Endothelial cell of umbilical vein (primary cell): Measurements from ENCODE around the gene WDR37. TPM values are rescaled to one million over a fixed set of nuclear protein-coding genes. Genes with fewer than 3 reads are reported as not detected.

Experiments
- BruUV-seq: library from RNA; stranded (reverse); fragments of 400-500 nt; replicated peaks from 2 replicates; lab custom pipeline; 2021; lab: Mats Ljungman, UMichigan
- CTCF ChIA-PET: fragments of 300-600, 350-600 bp; sonication (Branson Sonifier 250); formaldehyde crosslinking; loops from one replicate; lab custom pipeline; 2021; ENCODE audit warnings: antibody characterized with exemption, inconsistent platforms; lab: Charles Lee
- POLR2A ChIA-PET: fragments of 300-600, 350-600 bp; sonication (Branson Sonifier 250); formaldehyde crosslinking; loops from one replicate; lab custom pipeline; 2021; ENCODE audit warnings: antibody characterized with exemption, inconsistent platforms; lab: Charles Lee
- DNase-seq: peaks from one replicate; pipeline ENCODE4 v3.0.0-alpha.2; 2011; ENCODE audit warnings: low read depth, low spot score
- FAIRE-seq: peaks from 2 replicates; lab custom pipeline; 2011; peaks lifted over from hg19 to GRCh38; lab: Jason Lieb, UNC
- H2AFZ ChIP-seq: 2 replicates; pipeline ENCODE4 v1.6.0; 2012; ENCODE audit warnings: low read depth, low read length, control low read depth, inconsistent platforms
- H3K27ac ChIP-seq: 2 replicates; pipeline ENCODE4 v1.5.1; 2011; ENCODE audit warnings: low read depth, mild to moderate bottlenecking, control low read depth, low read length, moderate library complexity; ENCODE audit not compliant: insufficient read depth
- H3K27me3 ChIP-seq, 2 experiments: 2 replicates each; pipeline versions ENCODE4 v1.6.0 to v1.6.1; 2011; ENCODE audit warnings: low read length in 2 of 2, mixed read lengths in 1 of 2; ENCODE audit not compliant: control insufficient read depth in 2 of 2, insufficient read depth in 2 of 2
- H3K36me3 ChIP-seq, 2 experiments: 2 replicates in 1 of 2; 3 replicates in 1 of 2; pipeline ENCODE4 v1.5.1; 2011; ENCODE audit warnings: low read length in 2 of 2, mild to moderate bottlenecking in 1 of 2, moderate library complexity in 1 of 2; ENCODE audit not compliant: control insufficient read depth in 2 of 2, insufficient read depth in 2 of 2; ENCODE audit errors: extremely low read depth in 1 of 2
- H3K4me1 ChIP-seq: 3 replicates; pipeline ENCODE4 v1.5.1; 2011; ENCODE audit warnings: mild to moderate bottlenecking, low read length; ENCODE audit not compliant: control insufficient read depth, insufficient read depth; ENCODE audit errors: extremely low read depth
- H3K4me2 ChIP-seq: 2 replicates; pipeline ENCODE4 v1.6.1; 2011; ENCODE audit warnings: low read length, control low read depth, mixed read lengths; ENCODE audit not compliant: insufficient read depth
- H3K4me3 ChIP-seq, 3 experiments: fragments of 200-600 bp in 1 of 3; sonication (generic), shearing (Covaris generic) in 1 of 3; replicated peaks in 1 of 3; 2 replicates each; pipeline ENCODE4 v1.5.1; 2011 to 2016; ENCODE audit warnings: control low read depth in 3 of 3, low read length in 3 of 3, mild to moderate bottlenecking in 2 of 3, inconsistent platforms in 1 of 3, low read depth in 1 of 3, moderate library complexity in 1 of 3; ENCODE audit not compliant: insufficient read depth in 1 of 3
- H3K79me2 ChIP-seq: 2 replicates; pipeline ENCODE4 v1.6.0; 2012; ENCODE audit warnings: low read length, inconsistent platforms; ENCODE audit not compliant: control insufficient read depth, insufficient read depth
- H3K9ac ChIP-seq: replicated peaks from 2 replicates; pipeline ENCODE3; 2011; ENCODE audit warnings: low read length, control low read depth; ENCODE audit not compliant: insufficient read depth; ENCODE audit errors: extremely low read depth
- H3K9me1 ChIP-seq: replicated peaks from 3 replicates; pipeline ENCODE4 v1.6.0; 2011; ENCODE audit warnings: mild to moderate bottlenecking, low read length; ENCODE audit not compliant: control insufficient read depth, insufficient read depth; ENCODE audit errors: extremely low read depth
- H3K9me3 ChIP-seq: replicated peaks from 2 replicates; pipeline ENCODE4 v1.5.1; 2012; ENCODE audit warnings: low read length, inconsistent platforms; ENCODE audit not compliant: control insufficient read depth, insufficient read depth
- H4K20me1 ChIP-seq: replicated peaks from 2 replicates; pipeline ENCODE3; 2011; ENCODE audit warnings: mild to moderate bottlenecking, low read length; ENCODE audit not compliant: control insufficient read depth, insufficient read depth; ENCODE audit errors: extremely low read depth
- FOS ChIP-seq: IDR thresholded peaks from 2 replicates; pipeline ENCODE4 v1.6.1; 2011; ENCODE audit warnings: mild to moderate bottlenecking, low read length, moderate library complexity, borderline replicate concordance; ENCODE audit not compliant: insufficient read depth
- GATA2 ChIP-seq: IDR thresholded peaks from 2 replicates; pipeline ENCODE4 v1.7.0; 2011; ENCODE audit warnings: low read depth, mild to moderate bottlenecking, moderate library complexity, mixed read lengths, low read length; ENCODE audit not compliant: insufficient read length, insufficient read depth
- POLR2A ChIP-seq: IDR thresholded peaks from 2 replicates; pipeline ENCODE4 v1.6.1; 2012; ENCODE audit warnings: low read depth, mild to moderate bottlenecking, control low read depth, low read length
- POLR2AphosphoS5 ChIP-seq: IDR thresholded peaks from 2 replicates; pipeline ENCODE4 v1.6.1; 2012; ENCODE audit warnings: low read depth, mild to moderate bottlenecking, control low read depth, low read length, moderate library complexity; ENCODE audit not compliant: insufficient read depth
- dilution Hi-C: fragments of 300-500 bp; cut with MboI; formaldehyde crosslinking; loops from one replicate; pipeline ENCODE4 v1.15.0; 2019; ENCODE audit warnings: low sequenced_read_pairs; ENCODE audit not compliant: extremely low pct_ligation_motif_present
- intact Hi-C: fragments of 100-400 bp; cut with micrococcal nuclease; formaldehyde crosslinking; loops from one replicate; pipeline ENCODE4 v1.10.0; 2022
- polyA plus RNA-seq, 4 experiments: library from polyadenylated mRNA; depleted of rRNA in 3 of 4; stranded (reverse) in 3 of 4; unstranded in 1 of 4; fragments of >200 nt; gene quantifications; 2 replicates each; pipeline versions ENCODE4 v1.2.1 to v1.2.3, GENCODE V29; 2011 to 2012; ENCODE audit warnings: missing spikeins in 1 of 4
- total RNA-seq: library from RNA; stranded (reverse); gene quantifications from 2 replicates; pipeline ENCODE4 v1.2.3, GENCODE V29; 2021
- TF ChIP-seq, protein P1 (sequence below): IDR thresholded peaks from 2 replicates; pipeline ENCODE4 v1.6.1; 2011; ENCODE audit not compliant: insufficient read depth, insufficient read length
- TF ChIP-seq, protein P2 (sequence below), 2 donors: IDR thresholded peaks; 1 replicate in 1 of 2; 2 replicates in 1 of 2; pipeline ENCODE4 v1.5.1; 2011; ENCODE audit warnings: low read length in 2 of 2, mild to moderate bottlenecking in 2 of 2, moderate library complexity in 2 of 2, control low read depth in 1 of 2, inconsistent platforms in 1 of 2, low read depth in 1 of 2; ENCODE audit not compliant: insufficient read depth in 1 of 2; ENCODE audit errors: extremely low read depth in 1 of 2

The WDR37 gene
- total and polyA plus RNA-seq, 2 donors (not counting 3 experiments of a cell fraction or from before 2014, with no cell fraction given) = 21.7 to 25.5 TPM

DNA sequence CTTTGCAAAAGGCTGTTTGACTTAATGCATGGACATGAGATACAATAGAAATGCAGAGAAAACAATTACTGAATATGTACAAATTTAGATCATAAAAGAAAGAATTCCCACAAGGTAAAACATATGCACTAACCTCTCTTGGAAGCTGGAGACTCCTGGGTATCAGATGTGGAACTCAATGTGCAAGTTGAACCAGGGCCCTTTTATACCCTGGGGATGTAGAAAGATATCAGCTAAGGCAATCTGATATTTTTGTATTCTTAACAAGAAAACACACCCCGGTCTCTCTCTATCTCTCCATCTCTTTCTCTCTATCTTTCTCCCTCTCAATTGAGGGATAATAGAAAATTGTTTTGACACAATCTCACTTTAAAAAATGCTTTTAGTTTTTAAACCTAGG, 30.5 kb upstream of the WDR37 start, which contains the start of gene IDI2:
Gene IDI2 (minus strand): TSS at position 177 of the 400 bp plus-strand sequence. CDS start 1,136 bp downstream, outside the sequence.
- intact Hi-C loops = no loop called here
- Histone ChIP-seq H2AFZ (no peak within 1 kb of the TSS), H3K4me3 (no peak within 1 kb of the TSS), H3K4me1 (no peaks in the 10 kb centered on the region), H3K4me2 (no peak within 1 kb of the TSS), H4K20me1 (no peaks in the 10 kb centered on the region), H3K9ac (no peak within 1 kb of the TSS), H3K27ac (no peak within 1 kb of the TSS), H3K27me3 (no peaks in the 10 kb centered on the region), H3K9me1 (no peaks in the 10 kb centered on the region), H3K36me3 (no peaks in the 10 kb centered on the region), H3K9me3 (no peaks in the 10 kb centered on the region), H3K79me2 (no peaks in the 10 kb centered on the region)
- DNase-seq (no peak), FAIRE-seq (no peak)
- no peak for TF ChIP-seq POLR2AphosphoS5
- TF ChIP-seq FOS = no peak
- TF ChIP-seq POLR2A = no peak
- no peak for TF ChIP-seq GATA2
- TF ChIP-seq, protein P1, sequence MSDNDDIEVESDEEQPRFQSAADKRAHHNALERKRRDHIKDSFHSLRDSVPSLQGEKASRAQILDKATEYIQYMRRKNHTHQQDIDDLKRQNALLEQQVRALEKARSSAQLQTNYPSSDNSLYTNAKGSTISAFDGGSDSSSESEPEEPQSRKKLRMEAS = no peak
- TF ChIP-seq, protein P2, sequence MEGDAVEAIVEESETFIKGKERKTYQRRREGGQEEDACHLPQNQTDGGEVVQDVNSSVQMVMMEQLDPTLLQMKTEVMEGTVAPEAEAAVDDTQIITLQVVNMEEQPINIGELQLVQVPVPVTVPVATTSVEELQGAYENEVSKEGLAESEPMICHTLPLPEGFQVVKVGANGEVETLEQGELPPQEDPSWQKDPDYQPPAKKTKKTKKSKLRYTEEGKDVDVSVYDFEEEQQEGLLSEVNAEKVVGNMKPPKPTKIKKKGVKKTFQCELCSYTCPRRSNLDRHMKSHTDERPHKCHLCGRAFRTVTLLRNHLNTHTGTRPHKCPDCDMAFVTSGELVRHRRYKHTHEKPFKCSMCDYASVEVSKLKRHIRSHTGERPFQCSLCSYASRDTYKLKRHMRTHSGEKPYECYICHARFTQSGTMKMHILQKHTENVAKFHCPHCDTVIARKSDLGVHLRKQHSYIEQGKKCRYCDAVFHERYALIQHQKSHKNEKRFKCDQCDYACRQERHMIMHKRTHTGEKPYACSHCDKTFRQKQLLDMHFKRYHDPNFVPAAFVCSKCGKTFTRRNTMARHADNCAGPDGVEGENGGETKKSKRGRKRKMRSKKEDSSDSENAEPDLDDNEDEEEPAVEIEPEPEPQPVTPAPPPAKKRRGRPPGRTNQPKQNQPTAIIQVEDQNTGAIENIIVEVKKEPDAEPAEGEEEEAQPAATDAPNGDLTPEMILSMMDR (IDR thresholded peaks at IDR 0.05; ENCODE audit: extremely low read depth in 1 of 2, insufficient read depth in 1 of 2, low read depth in 1 of 2, low read length in 2 of 2) = no peak
- ChIA-PET CTCF (interaction anchor here (1.4 kb wide), 1 partner anchor 48 kb away, joined by 3 read pairs; no protein-coding TSS in a partner anchor), POLR2A (no interaction called here)
- dilution Hi-C loops = no loop called here
- BruUV-seq = no TSS peak
